Stimulated activated CD8-positive, alpha-beta memory T cell treated with anti-CD3 and anti-CD28 coated beads, Interleukin-7, amount 100 ng/mL, for 1 hour (primary cell): Measurements from ENCODE around the gene ZNF430.
"Not testable (repeated sequence)": the region's sequence is repeated elsewhere in the genome, so short reads cannot be mapped to it uniquely, and the experiment has no call there.

Experiments
- DNase-seq, 2 donors: peaks; one replicate each; pipeline ENCODE4 v3.0.0-alpha.2; 2020; ENCODE audit warnings: low read depth in 2 of 2

Gene ZNF430

GRCh38 chr19:21020298-21021227 is at the start of gene ZNF430:
ZNF430 (plus strand) TSS chr19:21020657; CDS start chr19:21020801, 144 bp downstream.
- DNase-seq: peak; percentile 79 to 84

DNA sequence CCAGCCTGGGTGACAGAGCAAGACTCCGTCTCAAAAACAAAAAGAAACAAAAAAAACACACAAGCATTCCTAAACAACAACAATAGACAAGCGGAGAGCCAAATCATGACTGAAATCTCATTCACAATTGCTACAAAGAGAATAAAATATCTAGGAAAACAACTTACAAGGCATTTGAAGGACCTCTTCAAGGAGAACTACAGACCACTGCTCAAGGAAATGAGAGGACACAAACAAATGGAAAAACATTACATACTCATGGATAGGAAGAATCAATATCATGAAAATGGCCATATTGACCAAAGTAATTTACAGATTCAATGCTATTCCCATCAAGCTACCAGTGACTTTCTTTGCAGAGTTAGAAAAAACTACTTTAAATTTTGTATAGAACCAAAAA is 27.7 kb upstream of the ZNF430 start:
- DNase-seq: not testable (repeated sequence)

DNA sequence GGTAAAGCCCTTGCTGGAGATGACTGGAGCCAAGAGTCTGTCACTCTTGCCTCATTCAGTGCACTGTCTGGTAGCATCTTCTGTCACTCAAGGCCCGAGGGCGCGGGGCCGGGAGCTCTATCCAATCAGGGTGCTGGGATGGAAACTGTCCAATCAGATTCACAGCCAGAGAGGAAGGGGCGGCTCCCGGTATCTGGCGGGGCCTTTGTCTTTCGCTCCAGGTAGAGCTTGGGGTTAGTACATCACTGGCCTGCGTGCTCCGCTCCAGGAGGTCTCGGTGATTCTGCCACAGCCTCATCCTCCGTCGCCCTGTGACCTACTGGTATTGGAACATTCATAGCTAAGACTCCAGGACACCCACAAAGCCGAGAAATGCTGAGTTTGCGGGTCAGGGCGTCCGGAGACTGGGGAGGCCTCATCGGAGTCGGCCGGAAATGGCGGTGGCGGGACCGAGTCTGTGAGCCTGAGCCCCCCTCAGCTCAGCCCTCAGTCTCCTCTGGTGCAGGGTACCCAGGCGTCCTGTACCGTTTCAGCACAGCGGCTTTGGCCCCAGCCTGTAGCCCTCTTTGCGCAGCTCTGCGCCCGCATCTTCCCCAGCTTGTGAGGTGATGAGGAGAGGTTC is 20.6 kb upstream of the ZNF430 start:
- peak; percentile 59 to 64 for DNase-seq

- not testable (repeated sequence) for DNase-seq
These were observed 781 bp downstream of the ZNF430 start for GRCh38 chr19:21021238-21021637.

DNA sequence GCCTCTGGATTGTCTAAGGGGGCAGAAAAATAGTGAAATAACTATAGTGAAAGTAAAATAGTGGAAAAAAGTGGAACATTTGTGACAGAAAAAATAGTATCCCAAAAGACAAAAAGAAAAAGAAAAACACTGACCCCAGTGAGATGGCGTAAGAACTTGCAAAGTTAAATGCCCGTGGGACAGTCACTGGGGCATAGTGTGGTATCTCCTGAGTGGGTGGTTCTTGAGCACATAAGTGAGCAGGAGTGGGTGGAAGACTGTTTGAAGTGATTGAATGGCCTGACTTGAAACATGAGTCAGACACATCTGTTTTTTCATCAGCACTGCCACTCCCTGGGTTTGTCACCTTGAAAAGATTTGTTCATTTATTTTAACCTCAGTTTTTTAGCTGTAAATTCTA is 2.5 kb downstream of the ZNF430 start:
- no peak for DNase-seq

- DNase-seq: no peak
These were observed 3.4 kb downstream of the ZNF430 start for GRCh38 chr19:21023901-21024300.

DNA sequence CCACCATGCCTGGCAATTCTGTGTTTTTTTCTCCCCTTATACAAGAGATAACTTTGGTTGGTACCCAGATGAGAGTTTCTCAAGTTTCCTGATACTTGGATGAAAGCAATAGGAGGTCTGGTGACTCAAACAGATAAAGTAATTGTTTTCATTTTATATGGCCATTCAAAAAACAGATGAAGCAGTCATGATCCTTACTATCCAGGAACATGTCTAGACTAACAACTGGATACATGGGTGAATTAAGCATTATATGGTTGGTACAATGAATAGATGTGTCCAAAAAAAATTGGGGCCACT is 8.5 kb downstream of the ZNF430 start:
- no peak for DNase-seq

- DNase-seq: no peak
These were observed 24.6 kb downstream of the ZNF430 start for GRCh38 chr19:21045028-21045427.

DNA sequence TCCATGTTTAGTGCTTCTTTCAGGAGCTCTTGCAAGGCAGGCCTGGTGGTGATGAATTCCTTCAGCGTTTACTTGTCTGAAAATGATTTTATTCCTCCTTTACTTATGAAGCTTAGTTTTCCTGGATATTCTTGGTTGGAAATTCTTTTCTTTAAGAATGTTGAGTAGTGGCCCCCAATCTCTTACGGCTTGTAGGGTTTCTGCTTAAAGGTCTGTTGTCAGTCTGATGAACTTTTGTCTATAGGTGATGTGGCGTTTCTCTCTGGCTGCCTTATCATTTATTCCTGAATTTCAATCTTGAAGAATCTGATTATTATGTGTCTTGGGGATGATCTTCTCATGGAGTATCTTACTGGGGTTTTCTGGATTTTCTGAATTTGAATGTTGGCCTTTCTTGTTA is 26.0 kb downstream of the ZNF430 start:
- DNase-seq: no peak

GRCh38 chr19:21047716-21048115 is 27.3 kb downstream of the ZNF430 start:
- no peak for DNase-seq

- no peak for DNase-seq
These were observed 32.4 kb downstream of the ZNF430 start for GRCh38 chr19:21052902-21053301.

- no peak for DNase-seq
These were observed 44.9 kb downstream of the ZNF430 start for GRCh38 chr19:21065336-21065735.

DNA sequence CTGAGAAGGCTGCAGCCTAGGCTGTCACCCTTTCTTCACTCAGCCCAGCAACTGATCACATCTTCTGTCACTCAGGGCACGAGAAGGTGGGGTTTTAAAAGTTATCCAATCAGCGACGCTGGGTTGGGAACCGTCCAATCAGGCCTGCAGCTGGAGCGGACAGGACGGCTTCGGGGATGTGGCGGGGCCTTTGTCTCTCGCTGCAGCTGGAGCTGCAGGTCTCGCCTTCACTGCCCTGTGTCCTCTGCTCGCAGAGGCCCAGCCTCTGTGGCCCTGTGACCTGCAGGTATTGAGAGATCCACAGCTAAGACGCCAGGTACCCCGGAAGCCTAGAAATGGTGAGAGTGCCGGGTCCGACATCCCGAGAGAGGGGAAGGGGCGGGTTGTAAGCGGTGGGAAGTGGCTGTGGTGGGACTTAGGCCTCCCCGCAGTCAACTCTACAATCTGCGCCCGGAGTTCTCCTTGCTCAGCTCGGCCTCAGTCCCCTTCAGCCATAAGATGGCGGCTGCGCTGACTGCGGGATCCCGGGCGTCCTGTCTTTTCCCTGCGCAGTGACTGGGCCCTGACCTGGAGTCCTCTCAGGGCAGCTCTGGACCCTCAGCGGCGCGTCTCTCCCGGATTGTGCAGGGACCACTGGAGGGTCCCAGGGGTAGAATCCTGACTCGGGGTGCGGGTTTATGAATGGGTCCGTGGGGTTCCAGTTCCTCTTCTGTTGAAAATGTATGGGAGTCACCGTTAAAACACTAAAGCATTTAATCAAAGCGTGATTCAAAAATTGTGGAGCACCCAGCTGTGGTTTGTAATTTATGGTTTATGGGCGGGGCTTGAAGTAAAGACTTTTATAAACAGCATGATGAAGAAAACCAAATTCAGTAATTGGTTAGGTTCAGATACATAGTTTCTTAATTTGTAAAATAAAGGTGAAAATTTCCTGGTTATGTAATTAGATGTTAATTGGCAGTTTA is 61.8 kb downstream of the ZNF430 start, which contains the start of gene ZNF714:
Gene ZNF714, plus strand, starts transcription at position 193 of the 965 bp plus-strand sequence. CDS start 16,066 bp downstream, outside the sequence.
- peak; percentile 49 to 62 for DNase-seq

- no peak for DNase-seq
These were observed 63.9 kb downstream of the ZNF430 start for GRCh38 chr19:21084343-21084742.

DNA sequence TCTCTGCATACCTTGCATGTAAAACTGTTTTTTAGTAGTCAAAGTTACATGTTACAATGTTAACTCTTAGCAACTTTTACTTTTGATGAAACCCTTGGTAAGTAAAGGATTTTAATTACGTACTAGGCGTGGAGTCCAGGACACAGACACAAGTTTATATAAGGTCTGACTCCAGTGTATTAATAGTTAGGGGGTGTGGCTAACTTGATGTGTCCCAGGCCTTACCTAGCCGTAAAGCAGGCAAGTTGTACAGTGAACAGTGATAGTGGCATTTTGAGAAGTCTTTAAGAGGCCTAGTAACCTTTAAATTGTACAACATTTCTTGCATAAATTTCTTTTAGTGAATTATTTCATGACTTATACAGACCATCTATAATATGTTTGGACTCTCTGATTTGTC is 67.4 kb downstream of the ZNF430 start:
- DNase-seq: no peak

DNA sequence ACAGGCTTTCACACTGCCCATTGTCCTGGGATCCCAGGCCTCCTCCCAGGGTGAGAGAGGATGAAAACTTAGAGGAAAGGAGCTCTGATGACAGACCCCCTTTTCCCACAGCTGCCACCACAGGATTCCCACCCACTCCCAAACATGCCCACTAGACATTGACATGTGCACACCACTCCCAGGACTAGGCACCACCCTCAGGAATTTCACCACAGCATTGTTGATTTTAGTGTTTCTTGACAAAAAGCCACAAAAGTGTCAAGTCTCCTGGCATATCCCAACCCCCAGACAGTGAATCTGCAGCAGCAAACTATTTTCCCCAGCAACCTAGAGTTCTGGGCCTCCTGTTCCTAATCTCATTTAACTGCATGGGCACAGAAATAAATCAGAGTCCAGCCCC is 71.7 kb downstream of the ZNF430 start:
- no peak for DNase-seq

DNA sequence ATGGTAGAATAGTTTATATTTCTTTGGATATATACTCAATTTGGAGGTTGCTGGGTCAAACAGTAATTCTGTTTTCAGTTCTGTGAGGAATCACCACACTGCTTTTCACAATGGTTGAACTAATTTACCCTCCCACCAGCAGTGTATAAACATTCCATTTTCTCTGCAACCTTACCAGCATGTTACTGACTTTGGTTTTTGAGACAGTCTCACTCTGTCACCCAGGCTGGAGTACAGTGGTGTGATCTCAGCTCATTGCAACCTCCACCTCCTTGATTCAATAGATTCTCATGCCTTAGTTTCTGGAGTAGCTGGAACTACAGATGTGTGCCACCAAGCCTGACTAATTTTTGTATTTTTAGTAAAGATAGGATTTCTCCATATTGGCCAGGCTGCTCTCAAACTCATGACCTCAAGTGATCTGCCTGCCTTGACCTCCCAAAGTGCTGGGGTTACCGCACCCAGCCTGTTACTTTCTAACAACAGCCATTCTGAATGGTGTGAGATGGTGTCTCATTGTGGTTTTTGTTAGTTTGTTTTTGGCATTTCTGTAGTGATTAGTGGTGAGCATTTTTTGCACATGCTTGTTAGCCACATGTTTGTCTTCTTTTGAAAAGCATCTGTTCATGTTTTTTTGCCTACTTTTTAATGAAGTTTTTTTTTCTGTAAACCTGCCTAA is 74.0 kb downstream of the ZNF430 start:
- no peak for DNase-seq

DNA sequence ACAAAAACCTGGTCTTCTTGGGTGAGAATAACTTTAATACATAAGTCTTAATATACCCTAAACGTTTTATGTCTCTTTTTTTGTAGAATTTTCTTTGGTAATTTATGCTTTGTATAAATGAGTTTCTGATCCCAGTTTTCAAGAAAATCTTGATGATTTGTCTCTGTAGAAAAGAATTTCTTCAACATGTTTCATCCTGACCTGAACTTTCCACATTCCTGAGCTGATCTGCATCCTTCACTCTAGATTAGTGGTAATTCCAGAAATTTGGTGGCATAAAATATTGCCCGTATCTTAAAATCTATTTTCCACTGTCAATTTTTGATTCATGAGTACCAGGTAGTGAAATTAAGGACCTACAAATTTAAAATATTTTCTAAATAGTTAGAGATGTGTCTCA is 77.8 kb downstream of the ZNF430 start:
- no peak for DNase-seq

- no peak for DNase-seq
These were observed 81.2 kb downstream of the ZNF430 start for GRCh38 chr19:21101521-21102242.

DNA sequence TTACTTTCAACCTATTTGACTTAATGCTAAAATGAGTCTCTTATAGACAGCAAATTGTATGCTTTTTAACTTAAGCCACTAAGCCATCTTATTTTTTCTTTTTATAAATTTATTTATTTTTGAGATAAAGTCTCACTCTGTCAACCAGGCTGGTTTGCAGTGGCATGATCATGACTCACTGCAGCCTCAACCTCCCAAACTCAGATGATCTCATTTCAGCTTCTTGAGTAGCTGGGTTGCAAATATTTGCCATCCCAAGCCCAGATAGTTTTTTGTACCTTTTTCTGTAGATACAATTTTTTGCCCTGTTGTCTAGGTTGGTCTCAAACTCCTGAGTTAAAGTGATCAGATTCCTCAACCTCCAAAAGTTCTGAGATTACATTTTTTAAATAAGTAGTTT is 88.7 kb downstream of the ZNF430 start:
- DNase-seq: no peak
